Measurements from ENCODE around the gene RANBP10.
"Not testable (repeated sequence)": the region's sequence is repeated elsewhere in the genome, so short reads cannot be mapped to it uniquely, and the experiment has no call there.

The RANBP10 gene

DNA sequence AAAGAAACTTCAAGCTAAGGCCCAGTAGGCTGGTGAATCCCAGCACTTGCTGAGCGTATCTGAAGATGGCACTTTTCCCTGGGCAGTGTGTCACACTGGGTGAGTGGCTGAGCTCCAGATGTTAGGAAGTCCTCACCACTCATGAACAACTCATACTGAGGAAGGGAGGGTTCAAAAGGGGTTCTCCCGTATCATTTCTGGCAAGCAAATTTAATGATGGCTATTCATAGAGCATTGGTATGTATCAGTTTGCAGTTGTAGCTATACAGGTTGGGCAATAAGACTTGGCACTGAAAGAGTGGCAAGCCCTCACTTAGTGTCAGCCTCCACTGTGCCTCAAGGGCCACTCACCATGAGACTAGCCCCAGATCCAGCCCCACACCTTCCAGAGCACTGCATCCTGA, 98.0 kb downstream of the RANBP10 start:
- DNase-seq = no peak

DNA sequence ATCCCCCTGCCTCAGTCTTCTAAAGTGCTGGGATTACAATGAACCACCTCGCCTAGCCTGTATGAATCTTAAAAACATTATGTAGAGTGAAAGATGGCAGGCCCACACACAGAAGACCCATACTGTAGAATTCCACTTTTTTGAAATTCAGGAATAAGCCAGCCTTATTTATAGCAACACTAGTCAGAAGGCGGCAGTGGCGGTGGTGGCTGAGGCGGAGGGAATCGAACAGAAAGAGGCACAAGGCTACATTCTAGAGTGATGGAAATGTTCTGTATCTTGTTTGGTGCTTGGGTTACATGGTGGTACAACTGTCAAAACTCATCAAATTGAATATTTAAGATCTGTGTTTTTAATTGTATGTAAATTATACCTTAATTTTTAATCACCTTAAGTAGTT, 98.6 kb downstream of the RANBP10 start:
- DNase-seq = no peak

DNA sequence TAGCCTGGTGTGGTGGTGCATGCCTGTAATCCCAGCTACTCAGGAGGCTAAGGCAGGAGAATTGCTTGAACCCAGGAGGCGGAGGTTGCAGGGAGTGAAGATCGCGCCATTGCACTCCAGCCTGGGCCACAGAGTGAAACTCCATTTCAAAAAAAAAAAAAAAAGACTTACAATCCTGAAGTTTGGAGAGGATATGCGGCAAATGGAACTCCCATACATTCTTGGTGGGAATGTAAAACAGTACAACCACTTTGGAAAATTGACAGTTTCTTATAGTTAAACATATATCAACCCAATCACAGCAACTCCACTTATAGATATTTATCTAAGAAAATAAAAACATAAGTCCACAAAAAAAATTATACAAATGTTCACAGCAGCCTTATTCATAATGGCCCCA, 99.2 kb downstream of the RANBP10 start:
- DNase-seq = no peak

DNA sequence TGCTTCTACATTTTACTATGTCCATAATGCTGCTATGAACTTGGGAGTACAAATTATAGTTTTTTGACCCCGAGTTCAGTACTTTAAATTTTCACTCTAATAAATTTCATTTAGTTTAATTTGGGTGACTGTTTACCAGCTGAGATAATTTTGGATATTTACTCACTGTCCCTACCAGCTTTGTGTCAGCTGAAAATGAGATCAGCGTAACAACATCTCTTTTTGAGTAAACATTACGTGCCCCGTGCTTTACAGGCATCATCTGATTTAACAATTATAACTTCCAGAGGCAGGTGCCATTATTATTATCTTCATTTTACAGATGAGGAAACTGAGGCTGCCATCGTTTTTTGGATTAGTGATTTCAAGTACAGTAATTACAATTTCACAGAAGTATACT, 102.2 kb downstream of the RANBP10 start:
- no peak for DNase-seq

DNA sequence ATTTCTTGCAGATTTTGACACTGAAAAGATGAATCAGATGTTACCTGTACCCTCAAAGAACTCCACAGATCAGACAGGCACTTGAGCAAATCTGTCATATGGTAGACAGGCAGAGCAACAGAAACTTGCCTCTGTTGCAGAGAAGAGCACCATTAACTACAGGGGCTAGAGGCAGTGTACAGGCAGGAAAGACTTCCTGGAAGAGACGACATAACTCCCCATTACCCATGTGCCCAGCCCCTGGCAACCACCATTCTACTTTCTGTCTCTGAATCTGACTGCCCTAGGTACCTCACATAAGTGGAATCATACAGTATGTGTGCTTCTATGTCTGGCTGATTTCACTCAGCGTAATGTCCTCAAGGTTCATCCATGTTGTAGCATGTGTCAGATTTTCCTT, 102.7 kb downstream of the RANBP10 start:
- no peak for DNase-seq

DNA sequence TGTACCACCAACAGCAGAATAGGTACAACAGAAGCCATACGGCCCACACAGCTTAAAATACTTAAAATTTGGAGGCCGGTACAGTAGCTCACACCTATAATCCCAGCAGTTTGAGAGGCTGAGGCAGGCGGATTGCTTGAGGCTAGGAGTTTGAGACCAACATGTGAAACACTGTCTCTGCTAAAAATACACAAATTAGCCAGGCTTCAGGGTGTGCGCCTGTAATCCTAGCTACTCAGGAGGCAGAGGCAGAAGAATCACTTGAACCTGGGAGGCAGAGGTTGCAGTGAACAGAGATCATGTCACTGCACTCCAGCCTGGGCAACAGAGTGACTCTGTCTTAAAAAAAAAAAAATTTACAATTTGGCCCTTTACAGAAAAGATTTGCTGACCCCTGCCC, 104.2 kb downstream of the RANBP10 start:
- no peak for DNase-seq

DNA sequence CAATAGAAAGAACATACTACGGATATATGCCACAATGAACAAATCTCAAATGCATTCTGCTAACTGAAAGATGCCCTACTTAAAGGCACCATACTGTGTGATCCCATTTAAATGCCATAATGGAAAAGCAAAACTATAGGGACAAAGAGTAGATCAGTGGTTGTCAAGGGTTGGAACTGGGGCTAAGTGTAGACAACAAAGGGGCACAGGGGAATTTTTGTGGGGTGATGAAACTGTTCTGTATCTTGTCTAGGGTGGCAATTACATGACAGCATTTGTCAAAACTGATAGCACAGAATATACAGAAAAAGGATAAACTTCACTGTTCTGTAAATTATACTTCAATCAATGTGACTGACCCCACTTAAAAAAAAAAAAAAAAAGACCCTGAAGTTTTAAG, 104.9 kb downstream of the RANBP10 start:
- DNase-seq = no peak

DNA sequence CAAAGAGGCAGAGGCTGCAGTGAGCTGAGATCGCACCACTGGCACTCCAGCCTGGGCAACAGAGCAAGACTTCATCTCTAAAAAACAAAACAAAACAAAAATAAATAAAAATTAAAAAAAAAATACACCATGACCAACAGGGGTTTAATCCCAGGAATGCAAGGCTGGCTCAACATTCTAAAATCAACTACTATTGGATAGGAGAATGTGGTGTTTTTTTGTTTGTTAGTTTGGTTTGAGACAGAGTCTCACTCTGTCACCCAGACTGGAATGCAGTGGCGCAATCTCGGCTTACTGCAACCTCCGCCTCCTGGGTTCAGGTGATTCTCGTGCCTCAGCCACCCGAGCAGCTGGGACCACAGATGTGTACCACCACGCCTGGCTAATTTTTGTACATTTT, 107.1 kb downstream of the RANBP10 start:
- DNase-seq = no peak

DNA sequence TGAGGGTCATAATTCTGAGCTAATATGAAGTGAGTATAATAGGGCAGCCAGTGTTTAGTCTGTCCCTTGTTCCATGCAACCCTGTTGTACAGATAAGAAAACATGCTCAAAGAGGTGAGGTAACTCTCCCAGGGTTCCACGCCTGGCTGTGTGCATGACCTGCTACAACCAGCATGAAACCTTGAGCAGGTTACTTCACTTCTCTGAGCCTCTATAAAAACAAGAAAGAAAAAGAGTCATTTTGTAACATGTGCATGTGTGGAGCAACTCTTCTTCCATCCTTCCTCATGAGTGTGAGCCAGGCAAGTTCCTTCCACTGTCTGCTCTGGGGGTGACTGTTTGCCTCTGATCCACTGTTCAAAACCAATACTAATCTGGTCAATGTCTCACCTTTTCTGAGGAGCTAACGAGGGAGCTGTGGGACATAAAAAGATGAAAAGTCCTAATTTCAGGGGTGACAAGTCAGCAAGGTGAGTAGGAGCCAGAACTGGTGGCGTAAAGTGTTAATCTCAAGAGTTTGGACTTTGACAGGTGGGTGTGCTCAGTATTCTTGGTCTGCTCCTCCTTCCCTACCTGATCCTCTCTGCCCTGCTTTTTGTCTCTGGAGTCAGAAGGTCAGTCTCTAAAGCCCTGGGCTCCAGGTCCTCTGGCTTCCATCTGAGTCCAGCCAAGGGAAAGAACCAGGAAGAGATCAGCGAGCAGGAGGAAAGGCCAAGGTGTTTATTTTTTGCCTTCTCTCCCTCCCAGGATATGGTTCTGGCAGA, 108.8 kb downstream of the RANBP10 start:
- DNase-seq = no peak

DNA sequence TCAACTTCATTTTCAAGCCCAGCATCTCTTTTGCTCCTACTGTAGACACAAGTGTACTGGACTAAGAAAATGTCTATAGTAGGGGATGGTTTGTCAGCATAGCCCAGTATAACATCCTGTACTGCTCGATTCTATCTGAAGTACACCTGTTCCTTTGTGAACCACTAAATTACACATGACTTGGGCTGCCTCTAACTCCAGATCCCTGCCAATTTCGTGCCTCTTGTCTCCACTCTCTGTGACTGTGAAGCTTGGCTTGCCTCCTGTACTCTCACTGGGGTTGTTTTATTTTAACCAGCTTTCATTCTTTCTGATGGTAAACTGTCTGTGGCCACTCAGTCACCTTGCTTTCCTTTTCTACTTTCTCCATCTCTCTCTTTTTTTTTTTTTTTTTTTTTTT, 111.7 kb downstream of the RANBP10 start:
- DNase-seq = no peak

DNA sequence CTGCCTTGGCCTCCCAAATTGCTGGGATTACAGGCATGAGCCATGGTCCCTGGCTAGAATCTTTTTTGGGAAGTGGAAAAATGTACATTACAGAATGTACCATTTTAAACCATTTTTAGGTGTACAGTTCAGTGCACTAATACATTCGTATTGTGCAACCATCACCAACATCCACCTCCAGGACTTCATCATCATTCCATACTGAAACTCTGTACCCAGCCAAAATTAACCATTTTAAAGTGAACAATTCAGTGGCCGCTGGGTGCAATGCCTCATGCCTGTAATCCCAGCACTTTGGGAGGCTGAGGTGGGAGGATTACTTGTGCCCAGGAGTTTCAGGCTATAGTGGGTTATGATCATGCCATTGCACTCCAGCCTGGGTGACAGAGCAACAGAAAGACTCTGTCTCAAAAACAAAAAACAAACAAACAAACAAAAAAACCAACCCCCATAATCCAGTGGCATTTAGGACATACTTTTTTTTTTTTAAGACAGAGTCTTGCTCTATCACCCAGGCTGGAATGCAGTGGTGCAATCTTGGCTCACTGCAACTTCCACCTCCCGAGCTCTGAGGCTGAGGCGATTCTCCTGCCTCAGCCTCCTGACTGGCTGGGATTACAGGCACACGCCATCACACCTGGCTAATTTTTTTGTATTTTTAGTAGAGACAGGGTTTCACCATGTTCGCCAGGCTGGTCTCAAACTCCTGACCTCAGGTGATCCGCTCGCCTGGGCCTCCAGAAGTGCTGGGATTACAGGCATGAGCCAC, 112.7 kb downstream of the RANBP10 start:
- DNase-seq = not testable (repeated sequence)

DNA sequence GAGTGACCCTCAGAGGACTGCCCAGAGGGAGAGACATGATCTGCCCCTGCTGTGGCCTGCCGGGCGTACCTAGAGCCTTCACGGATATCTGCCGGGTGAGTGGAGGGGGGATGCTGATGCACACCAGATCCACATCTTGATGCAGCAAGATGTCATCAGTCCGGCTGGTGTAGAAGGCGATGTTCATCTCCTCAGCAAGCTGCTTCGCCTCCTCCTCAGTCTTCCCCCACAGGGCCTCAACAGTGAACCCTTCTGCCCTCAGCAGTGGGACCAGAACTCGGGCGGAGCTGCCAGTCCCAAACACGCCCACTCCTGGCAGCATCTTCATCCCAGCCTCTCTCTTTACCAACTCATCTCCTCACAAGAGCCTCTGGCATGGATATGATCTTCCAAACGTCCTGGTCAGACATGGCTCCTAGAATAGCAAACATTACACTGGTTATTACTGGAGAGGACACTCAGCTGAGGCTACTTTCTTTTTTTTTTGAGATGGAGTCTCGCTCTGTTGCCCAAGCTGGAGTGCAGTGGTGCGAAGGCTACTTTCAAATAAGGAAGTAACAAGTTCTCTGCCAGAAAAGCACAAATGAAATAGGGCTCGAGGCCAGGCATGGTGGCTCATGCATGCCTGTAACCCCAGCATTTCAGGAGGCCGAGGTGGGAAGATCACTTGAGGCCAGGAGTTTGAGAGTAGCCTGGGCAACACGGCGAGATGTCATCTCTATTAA, 120.8 kb downstream of the RANBP10 start:
- DNase-seq = no peak

DNA sequence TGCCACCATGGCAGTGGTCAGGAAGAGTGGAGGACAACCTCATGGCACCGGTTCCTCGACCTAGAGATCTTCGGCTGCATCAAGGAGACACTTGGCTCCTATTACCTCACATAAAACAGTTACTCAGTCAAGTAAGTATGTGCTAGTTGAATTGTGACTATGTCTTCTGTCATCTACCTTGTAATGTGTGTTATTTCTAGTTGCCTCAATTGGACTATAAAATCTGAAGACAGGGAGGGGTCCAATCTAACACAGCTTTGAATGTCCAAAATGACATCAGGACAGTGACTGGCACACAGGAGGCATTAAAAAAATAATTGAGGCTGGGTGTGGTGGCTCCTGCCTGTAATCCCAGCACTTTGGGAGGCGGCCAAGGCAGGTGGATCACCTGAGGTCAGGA, 122.6 kb downstream of the RANBP10 start:
- DNase-seq = no peak

DNA sequence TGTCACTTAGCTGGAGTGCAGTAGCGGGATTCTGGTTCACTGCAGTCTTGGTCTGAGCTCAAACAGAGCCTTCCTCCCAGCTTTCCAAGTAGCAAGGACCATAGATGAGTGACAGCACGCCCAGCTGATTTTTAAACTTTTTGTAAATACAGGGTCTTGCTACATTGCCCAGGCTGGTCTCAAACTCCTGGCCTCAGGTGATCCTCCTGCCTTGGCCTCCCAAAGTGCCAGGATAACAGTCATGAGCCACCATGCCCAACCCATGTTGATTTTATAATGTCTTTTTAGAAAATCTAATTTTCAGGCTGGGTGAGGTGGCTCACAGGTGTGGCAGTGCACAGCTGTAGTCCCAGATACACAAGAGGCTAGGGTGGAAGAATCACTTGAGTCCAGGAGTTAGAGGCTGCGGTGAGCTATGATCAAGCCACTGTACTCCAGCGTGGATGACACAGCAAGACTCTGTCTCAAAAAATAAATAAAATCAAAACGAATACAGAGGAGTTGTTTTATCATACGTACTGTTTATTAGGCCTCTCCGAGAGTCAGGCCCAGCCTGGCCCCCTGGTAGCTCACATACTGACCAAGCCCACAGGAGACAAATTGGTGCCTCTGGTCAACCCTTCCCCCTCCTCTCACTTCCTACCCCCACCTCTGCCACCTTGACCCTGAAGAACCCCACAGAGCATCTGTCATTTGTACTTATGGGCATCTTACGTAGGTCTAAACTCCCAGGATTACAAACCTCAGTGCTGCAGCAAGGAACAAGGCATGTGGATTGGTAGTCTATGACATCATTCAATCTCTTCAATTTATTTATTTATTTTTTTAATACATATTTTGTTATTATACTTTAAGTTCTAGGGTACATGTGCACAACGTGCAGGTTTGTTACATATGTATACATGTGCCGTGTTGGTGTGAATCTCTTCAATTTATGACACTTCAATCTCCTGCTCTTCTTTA, 126.1 kb downstream of the RANBP10 start:
- no peak for DNase-seq

DNA sequence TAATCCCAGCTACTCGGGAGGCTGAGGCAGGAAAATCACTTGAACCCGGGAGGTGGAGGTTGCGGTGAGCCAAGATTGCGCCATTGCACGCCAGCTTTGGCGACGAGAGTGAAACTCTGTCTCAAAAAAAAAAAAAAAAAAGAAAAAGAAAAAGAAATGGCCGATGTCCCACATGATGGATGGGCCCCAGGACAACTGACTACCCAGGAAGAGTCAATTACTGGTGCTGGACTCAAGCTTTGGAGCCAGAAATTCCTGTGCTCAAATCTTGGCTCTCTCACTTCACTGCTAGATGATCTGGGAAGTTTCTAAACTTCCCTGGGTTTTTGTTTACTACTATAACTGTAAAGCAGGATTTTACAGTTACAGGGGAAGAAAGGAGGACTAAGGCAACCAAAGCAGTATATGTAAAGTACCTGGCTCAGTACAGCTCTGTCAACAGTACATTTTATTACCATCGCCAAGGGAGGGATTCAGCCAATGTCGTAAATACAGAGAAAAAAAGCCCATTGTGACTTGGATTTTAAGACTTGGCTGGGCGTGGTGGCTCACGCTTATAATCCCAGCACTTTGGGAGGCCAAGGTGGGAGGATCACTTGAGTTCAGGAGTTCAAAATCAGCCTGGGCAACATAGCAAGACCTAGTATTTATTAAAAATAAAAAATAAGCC, 127.9 kb downstream of the RANBP10 start:
- no peak for DNase-seq

DNA sequence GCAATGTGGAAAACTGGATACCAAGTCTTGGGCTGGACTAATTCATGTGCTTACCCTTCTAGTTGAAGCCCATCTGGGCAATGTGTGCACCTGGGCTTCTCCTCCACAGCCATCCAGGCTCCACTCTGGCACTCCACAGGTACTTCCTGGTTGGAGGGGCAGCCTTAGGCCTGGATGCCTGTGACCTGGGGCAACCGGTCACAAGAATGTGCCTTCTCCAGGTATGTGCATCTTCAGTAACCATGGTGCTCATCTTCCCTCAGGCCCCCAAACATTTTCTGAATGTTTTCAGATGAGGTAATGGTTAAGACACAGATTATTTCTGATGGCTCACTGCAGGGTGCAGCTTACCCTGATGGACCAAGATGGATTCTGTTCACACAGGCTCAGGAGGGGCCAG, 128.6 kb downstream of the RANBP10 start:
- no peak for DNase-seq

DNA sequence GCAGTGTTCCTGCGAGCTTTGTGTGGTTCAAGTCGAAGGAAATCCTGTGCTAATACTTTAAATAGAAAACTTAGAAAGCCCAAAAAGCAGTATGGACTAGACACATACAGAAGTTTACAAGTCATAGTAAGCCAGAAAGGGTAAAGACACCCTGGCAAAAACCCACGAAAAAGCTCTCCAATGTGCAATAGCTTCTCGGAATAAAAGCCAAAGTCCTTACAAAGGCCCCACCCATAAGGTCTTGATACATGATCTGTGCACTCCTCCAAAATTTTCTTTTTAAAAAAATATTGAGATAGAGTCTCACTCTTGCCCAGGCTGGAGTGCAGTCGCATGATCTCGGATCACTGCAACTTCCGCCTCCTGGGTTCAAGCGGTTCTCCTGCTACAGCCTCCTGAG, 129.4 kb downstream of the RANBP10 start:
- no peak for DNase-seq

DNA sequence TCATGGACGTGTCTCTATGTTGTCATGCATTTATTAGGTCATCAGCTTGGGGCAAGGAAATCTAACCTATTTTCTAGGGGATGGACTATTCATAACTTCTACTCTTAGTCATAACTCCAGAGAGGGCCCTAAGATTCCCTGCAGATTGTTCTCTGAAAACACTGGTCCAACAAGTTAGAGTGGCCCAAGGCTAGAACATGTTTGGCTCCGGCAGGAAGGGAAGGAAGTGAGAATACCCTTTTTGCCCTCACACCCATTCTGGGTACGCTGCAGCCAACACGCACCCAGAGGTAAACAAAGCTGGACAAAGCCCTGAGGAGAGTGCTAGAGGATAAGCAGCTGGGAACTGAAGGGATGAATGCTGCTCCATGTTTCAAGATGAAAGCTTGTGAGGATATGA, 129.8 kb downstream of the RANBP10 start:
- DNase-seq = no peak

DNA sequence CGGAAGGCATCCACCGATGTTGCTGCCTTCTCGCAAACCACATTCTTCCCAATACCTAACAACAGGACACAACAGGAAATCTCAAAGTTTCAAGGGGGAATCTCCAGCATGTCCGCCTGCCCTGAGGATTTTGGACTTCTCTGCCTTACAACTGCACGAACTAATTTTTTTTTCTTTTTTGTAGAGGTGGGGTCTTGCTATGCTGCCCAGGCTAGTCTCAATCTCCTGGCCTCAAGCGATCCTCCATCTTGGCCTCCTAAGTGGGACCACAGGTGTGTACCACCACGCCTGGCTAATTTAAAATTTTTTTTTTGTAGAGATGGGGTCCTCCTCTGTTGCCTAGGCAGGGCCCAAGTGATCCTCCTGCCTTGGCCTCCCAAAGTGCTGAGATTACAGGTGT, 130.4 kb downstream of the RANBP10 start:
- no peak for DNase-seq

DNA sequence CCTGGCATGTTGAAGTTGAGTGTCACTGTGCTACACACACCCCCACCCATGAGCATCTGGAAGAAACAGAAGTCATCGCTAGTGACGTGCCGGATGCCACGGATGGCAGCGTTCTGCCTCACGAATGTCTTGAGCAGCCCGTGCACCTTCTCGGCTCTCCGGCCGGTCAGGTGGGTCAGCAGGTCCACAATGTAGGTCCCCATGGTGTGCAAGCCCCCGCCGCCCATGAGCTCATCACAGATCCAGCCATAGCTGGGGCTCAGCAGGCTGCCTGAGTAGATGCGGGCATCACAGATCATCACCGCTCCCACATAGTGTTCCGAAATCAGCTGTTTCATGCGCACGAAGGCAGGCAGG, 130.8 kb downstream of the RANBP10 start:
- no peak for DNase-seq

DNA sequence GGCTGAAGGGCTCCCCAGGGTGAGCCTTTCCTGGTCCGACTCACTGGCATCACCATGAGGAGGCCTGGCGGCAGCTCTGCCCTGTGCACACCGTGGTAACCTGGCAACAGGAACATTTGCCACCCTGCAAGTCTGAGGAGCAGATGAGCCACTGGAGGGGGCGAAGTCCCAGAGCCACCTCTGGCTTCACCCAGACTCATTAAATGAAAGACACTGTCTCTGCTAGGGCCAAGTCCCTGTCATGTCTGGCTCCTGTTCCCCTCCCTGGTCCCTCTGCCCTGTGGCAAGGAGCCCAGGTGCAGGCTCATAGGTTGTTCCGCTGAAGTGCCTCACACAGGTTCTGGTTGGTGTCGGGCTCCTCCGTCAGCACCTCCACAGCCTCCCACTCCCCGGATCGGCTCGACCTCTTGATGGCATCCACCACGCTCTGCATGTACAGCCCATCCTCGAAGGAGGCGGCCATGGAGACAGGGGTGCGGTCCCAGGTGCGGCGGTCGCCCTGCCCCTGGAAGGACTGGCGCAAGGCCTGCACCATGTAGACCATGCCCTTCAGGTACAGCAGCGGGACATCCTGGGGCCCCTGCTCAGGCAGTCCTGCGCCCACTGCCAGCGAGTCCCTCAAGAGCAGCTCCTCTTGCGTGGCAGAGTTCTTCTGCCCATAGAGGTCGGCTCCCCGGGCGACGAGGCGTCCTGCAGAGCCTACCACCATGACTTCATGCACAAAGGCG, 131.3 kb downstream of the RANBP10 start:
- DNase-seq = no peak

Measured in activated CD8-positive, alpha-beta memory T cell treated with anti-CD3 and anti-CD28 coated beads, Interleukin-2, amount 50 U/mL, for 48 hours (primary cell).